ENCODE measurements around the gene AGRN.
"Not testable (repeated sequence)": the region's sequence is repeated elsewhere in the genome, so short reads cannot be mapped to it uniquely, and the experiment has no call there.

The AGRN gene

DNA sequence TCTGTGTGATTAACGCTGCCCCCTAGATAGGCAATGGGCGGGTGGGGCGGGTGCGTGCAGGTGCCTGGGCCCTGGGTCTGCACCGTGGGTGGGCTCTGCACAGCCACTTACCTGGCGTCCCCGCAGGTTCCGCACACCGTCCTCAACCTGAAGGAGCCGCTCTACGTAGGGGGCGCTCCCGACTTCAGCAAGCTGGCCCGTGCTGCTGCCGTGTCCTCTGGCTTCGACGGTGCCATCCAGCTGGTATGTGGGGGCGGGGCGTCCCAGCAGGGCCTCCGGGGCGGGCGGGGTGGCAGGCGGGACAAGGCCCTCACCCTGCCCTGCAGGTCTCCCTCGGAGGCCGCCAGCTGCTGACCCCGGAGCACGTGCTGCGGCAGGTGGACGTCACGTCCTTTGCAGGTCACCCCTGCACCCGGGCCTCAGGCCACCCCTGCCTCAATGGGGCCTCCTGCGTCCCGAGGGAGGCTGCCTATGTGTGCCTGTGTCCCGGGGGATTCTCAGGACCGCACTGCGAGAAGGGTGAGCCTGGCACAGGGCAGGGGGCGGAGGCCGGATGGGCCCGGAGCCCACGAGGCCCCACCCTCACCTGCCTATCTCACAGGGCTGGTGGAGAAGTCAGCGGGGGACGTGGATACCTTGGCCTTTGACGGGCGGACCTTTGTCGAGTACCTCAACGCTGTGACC, 31.3 kb downstream of the AGRN start:
- DNase-seq (ENCODE audit: low read depth in 3 of 3) = no peak

DNA sequence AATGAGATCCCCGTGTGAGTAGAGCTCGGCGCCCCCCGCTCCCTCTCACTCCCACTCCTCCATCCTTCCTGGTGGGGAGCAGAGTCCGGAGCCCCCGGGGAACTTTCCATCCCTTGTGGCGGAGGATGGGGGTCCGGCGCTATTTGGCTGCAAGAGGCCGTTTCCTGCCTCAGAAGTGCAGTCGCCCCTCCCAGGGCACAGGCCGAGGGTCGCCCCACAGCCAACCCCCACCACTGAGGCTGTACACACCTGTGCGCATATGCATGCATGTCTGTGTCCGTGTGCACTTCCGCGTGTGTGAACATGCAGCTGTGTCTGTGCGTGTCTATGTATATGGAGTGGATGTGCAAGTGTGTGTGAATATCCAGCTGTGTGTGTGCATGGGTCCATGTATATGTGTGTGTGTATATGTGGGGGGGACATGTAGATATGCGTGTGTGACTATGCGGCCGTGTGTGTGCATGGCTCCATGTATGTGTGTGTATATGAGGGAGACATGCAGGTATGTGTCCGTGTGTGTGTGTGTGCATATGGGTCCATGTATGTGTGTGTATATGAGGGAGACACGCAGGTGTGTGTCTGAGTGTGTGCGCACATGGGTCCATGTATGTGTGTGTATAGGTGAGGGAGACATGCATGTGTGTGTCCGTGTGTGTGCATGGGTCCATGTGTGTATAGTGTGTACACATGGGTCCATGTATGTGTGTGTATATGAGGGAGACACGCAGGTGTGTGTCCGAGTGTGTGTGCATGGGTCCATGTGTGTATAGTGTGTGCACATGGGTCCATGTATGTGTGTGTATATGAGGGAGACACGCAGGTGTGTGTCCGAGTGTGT, 32.3 kb downstream of the AGRN start:
- no peak for DNase-seq (ENCODE audit: low read depth in 3 of 3)

DNA sequence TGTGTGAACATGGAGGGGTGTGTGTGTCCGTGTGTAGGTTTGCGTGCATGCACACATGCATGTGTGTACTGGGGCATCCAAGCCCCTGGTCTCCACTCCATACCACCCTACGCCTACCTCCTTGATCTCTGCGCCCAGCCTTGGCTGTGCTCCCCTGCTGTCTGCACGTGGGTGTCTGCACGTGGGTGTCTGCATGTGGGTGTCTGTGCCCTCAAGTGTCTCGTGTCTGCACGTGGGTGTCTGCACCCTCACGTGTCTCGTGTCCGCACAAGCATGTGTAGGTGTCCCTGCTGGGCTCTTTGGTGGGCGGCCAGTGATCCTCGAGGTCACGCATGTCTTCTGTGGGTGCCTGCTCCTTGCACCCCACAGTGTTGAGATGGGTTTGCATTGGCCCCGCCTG, 33.1 kb downstream of the AGRN start:
- no peak for DNase-seq (ENCODE audit: low read depth in 3 of 3)

DNA sequence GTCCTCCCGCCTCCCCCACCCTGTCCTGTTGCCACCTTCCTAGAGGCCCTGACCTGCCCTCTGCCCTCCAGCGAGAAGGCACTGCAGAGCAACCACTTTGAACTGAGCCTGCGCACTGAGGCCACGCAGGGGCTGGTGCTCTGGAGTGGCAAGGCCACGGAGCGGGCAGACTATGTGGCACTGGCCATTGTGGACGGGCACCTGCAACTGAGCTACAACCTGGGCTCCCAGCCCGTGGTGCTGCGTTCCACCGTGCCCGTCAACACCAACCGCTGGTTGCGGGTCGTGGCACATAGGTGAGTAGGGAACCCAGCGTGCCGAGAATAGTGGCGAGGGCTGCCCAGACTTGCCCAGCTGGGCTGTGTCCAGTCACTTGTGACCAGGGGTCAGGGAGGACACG, 33.8 kb downstream of the AGRN start:
- no peak for DNase-seq (ENCODE audit: low read depth in 3 of 3)

DNA sequence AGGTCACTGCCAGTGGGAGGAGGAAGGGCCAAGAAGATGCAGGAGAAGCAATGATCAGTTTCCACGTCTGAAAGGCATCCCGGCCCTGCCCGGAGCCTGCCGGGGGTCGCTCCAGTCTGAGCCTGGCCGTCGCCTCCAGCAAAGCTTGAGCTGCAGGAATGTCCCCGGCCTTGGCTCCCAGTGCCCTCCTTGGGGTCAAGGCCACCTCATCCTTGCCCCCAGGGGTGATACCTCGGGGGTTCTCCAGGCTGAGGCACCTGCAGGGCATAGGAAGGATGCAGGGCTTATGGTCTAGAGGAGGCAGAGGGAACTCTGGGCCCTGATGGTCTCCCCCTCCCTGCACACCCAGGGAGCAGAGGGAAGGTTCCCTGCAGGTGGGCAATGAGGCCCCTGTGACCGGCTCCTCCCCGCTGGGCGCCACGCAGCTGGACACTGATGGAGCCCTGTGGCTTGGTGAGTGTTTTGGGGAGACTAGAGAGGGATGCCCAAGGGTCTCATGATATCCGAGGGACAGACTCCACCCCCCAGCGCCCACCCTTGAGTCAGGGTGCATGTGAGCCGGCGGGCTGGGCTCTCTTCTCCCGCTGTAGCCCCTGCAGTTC, 34.3 kb downstream of the AGRN start:
- DNase-seq (ENCODE audit: low read depth in 3 of 3) = no peak

DNA sequence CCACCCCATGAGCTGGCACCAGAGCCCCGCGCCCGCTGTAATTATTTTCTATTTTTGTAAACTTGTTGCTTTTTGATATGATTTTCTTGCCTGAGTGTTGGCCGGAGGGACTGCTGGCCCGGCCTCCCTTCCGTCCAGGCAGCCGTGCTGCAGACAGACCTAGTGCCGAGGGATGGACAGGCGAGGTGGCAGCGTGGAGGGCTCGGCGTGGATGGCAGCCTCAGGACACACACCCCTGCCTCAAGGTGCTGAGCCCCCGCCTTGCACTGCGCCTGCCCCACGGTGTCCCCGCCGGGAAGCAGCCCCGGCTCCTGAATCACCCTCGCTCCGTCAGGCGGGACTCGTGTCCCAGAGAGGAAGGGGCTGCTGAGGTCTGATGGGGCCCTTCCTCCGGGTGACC, 35.1 kb downstream of the AGRN start:
- DNase-seq (ENCODE audit: low read depth in 3 of 3) = no peak

DNA sequence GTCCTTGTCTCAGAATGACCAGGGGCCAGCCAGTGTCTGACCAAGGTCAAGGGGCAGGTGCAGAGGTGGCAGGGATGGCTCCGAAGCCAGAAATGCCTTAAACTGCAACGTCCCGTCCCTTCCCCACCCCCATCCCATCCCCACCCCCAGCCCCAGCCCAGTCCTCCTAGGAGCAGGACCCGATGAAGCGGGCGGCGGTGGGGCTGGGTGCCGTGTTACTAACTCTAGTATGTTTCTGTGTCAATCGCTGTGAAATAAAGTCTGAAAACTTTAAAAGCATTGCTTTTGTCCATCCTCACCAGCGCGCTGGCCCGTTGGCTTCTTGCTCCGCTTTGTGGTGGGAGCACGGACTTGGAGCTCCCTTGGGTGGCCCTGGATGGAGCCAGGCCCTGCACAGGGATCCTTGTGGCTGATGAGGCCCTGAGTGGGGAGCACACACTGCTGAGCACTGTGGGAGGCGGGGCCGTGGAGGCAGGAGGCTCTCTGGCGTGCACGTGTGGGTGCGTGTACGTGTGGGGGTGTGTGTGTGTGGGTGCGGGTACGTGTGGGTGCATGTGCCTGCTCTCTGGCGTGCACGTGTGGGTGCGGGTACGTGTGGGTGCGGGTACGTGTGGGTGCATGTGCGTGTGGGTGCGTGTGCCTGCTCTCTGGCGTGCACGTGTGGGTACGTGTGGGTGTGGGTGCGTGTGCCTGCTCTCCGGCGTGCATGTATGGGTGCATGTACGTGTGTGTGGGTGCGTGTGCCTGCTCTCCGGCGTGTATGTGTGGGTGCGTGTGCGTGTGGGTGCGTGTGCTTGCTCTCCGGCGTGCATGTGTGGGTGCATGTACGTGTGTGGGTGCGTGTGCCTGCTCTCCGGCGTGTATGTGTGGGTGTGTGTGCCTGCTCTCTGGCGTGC, 36.2 kb downstream of the AGRN start:
- no peak for DNase-seq (ENCODE audit: low read depth in 3 of 3)

DNA sequence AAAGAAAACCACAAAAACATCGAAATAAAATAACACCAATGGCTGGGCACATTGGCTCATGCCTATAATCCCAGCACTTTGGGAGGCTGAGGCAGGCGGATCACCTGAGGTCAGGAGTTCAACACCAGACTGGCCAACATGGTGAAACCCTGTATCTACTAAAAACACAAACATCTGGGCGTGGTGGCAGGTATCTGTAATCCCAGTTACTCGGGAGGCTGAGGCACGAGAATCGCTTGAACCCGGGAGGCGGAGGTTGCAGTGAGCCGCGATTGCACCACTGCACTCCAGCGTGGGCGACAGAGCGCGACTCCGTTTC, 37.8 kb downstream of the AGRN start:
- not testable (repeated sequence) for DNase-seq (ENCODE audit: low read depth in 3 of 3)

DNA sequence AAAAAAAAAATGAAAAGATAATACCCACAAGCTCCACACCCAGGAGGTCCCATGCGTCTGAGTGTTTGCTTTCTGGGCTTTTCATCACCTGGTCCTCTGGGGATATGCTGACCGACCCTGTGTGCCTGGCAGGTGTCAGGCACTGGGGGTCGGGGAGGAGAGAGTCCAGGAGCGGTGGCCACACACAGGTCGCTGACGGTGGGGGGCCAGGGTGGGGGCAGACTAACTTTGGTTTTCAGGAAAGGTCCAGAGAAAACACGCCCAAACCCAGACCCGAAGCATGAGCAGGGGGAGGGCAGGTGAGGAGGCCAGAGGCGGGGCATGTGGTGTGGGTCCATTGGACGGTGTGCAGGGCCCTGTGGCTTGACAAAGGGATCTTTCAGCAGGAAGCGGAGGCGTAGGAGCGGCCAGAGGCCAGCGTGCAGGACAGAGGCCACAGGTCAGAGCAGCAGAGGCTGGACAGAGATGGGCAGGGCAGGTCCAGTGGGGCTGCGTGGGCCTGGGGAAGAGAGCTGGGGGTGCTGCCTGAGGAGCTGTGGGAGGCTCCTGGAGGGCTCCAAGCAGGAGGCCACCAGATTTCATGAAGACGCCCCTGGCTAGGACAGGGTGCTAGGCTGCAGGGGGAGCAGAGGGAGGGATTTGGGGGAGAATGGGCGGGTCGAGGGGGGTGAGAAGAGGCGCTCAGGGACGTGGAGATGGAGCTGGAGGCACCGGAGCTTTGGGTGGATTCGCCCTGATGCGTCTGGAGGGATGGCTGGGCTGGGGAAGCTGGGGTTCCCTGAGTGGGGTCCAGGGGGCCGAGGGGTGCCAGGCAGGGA, 38.4 kb downstream of the AGRN start:
- no peak for DNase-seq (ENCODE audit: low read depth in 3 of 3)

DNA sequence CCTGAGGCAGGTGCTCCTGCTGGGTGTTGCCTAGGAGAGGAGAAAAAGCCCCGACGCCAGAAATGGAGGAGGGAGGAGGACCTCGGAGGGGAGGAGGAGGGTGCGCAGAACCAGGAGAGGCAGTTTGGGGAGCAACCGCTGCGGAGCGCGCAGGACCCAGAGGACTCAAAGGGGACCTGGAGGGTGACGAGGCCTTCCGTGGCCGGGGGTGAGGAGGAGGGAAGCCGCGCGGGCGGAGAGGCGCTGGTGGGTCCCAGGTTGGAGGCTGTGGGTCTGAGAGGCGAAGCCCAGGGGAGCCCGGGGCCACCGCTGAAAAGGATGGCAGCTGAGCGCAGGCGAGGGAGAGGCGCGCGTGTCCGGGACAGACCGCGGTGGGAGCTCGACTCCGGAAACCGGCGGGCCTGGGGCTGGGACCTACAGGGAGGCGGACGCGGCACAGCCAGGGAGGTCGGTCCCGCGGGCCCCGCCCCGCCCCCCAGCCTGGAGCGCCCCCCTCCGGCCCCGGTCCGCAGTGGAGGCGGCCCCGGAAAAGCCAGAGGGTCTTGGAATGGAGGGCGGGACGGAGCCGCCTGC, 39.1 kb downstream of the AGRN start:
- DNase-seq (ENCODE audit: low read depth in 3 of 3) = peak in 1 of 3 experiments; percentile 45

DNA sequence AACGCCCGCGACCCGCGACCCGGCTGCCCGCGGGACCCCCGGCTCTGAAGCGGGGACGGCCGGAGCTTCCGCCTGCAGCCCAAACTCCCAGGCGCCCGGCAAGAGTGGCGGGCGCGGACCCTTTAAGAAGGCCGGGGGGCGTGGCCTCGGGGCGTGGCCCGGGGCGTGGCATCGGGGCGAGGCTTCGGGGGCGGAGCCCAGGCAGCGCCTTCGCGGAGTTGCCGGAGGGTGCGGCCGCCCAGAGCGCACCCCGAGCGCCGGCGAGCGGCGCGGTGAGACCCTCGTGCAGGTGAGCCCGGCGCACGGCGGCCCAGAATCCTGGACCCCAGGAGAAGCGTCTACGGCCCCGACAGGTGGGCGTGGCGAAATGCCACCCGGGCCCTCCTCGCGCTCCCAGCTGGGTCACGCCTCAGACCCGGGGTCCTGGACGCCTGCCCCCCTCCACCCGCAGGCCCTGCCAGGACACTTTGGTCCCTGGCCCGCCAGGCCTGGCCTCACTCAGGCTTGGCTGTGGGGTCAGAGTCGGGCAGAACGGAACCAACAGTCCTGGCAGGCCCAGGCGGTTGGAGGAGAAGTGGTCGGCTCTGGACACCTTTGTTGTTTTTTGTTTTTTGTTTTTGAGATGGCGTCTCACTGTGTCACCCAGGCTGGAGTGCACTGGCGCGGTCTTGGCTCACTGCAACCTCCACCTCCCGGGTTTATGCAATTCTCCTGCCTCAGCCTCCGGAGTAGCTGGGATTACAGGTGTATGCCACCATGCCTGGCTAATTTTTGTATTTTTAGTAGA, 39.8 kb downstream of the AGRN start:
- DNase-seq (ENCODE audit: low read depth in 3 of 3) = peak; percentile 84 to 92 (median 90)

DNA sequence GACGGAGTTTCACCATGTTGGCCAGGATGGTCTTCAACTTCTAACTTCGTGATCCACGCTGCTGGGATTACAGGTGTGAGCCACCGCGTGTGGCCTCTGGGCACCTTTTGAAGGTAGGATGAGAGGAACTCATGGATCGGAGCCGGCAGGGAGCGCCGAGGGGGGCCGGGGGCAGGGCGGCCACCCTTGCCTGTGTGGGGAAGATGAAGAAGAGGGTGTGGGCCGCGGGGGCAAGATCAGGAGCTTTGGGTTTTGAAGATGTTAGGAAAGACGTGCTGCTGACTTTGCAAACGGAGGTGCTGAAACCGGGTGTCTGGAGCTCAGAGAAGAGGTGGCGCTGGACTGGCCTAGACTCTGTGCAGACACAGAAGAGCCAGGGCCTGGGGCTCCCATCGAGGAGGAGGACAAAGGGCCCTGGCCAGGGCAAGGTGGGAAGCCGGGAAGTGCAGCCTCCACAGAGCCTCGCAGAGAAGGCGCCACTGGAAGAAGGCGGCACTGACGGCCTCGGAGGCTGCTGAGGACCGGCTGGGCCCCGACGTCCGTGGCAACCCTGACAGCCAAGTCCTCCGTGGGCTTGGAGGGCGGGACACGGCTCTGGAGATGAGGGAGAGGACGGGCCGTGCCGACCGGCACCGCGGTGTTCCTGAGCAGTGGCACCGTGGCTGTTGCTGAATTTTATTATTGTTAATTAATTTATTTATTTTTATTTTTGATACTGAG, 40.5 kb downstream of the AGRN start:
- no peak for DNase-seq (ENCODE audit: low read depth in 3 of 3)

DNA sequence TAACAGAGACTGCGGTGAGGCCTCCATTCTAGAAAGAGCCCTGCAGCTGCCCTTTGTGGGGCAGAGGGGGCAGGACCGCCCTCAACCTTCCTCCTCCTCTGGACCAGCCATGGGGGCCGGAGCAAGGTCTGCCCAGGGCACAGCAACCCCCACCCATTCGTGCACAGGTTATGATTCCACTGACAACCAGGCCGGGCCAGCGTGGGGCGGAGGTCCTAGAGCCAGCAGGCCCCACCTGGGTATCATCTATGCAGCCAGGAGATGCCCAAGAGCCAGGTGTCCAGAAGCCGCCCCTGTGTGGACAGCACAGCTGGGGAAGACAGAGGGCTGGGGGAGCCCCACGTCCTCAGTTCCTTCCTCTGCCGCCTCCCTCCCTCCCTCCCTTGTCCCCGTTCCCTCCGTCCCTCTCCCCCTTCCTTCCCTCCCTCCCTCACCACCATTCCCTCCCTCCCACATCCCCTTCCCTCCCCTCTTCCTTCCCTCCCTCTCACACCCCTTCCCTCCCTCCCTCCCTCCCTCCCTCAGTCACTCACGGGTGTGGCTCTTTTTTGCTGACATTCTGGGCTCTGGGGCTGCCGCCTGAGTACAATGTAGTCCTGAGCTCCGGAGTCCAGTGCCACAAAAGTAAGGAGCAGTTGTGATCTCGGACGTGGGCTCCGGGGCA, 41.9 kb downstream of the AGRN start:
- no peak for DNase-seq (ENCODE audit: low read depth in 3 of 3)

DNA sequence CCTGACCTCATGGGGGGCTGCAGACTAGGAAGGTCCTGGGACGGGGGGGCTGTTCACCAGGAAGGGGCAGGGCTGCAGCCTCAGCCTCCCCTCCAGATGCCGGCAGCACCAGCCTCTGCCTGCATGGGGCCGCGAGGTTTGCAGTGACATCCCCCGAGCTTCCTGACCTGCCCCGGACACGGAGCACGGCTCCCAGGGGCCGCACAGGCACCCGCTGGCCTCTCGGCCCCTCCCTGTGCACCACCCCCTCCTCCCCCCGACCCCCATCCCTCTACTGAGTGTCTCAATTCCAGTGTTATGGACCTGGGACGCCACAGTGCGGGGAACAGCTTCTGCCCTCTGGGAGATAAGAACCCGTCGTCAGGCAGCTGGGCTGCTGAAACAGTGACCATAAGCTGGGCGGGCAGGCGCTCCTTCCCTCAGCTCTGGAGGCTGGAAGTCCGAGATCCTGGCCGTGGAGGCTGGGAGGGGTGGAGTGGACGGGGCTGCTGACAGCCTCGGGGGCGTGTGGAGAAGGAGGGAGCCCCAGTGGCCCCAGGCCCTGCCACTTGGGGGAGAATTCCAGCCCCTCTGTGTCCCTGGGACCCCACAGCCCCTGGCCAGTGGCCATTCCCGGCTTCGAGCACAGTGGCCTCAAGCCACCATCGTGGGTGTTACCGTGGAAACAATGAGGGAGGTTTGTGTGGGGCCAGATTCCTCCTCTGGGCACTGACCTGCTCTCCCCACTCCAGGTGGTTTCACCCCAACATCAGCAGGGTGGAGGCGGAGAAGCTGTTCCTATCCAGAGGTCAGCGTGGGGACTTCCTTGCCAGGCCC, 42.6 kb downstream of the AGRN start:
- no peak for DNase-seq (ENCODE audit: low read depth in 3 of 3)

DNA sequence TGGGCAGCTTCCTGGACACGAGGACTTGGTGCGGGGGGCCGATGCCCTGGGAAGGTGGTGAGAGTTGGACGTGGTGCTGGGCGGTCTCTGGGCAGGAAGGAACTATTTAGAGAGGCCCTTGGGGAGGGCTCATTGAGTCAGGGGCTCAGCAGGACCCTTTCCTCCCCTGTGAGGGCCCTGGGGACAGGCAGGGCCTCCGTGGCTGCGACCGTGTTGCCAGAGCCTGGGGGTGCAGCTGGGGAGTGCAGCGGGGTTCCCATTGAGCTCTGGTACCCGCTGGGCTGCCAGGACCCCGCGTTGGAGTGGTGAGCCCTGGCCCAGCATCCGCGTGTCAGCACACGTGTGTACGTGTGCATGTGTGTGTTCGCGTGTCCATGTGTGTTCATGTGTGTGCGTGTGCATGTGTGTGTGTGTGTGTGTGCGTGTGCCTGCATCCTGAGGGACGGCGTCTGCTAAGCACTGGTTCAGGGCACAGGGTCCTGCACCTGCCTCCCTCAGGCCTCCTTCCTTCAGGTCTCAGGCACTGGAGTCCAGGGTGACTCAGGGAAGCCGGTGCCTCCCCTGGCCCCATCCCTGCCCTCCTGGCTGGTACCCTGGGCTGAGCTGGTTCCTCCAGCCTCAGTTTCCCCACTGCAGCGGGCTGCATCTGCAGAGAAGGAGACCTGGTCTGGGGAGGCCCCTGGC, 43.5 kb downstream of the AGRN start:
- no peak for DNase-seq (ENCODE audit: low read depth in 3 of 3)

DNA sequence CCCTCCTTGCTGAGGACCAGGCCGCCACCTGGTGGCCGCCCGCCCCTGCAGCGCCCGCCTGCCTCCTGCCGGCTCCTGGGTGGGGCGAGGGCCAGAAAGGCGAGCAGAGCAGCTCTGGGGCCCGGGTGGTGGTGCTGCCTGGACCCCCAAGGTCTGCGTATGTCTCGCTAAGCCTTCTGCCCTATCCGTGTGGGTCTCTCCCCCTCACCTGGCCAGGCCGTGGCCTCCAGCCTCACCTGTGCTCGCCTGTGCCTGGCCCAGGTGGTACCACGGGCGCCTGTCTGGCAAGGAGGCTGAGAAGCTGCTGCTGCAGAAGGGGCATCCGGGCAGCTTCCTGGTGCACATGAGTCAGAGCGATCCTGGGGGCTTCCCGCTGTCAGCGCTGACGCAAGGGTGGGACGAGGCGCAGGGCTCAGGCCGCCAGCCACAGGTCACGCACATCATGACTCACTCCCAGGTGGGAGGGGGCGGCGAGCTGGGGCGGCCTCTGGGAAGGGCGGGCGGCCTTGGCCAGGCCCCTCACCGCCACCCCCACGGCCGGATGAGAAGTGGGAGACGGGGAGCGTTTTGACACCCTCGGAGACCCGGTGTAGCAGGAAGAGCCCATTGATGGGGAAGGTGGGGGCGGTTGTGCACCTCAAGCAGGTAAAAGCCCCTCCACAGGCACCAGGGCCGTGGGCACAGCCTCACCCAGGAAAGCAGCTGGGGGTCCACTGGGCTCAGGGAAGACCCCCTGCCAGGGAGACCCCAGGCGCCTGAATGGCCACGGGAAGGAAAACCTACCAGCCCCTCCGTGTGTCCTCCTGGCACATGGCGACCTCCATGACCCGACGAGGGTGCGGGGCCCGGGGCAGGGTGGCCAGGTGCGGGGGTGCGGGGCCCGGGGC, 44.3 kb downstream of the AGRN start:
- DNase-seq (ENCODE audit: low read depth in 3 of 3) = peak; percentile 70 to 94 (median 73)

All from stimulated activated CD4-positive, alpha-beta T cell treated with anti-CD3 and anti-CD28 coated beads, TNF-alpha, amount 100 ng/mL, for 24 hours (primary cell).